Urothelium cell line (cell line): ENCODE results near the gene U2AF2.

Experiments
- DNase-seq: peaks from one replicate; pipeline ENCODE4 v3.0.0; 2011; ENCODE audit warnings: low spot score, mixed read lengths
- FAIRE-seq: peaks from 2 replicates; lab custom pipeline; 2011; peaks lifted over from hg19 to GRCh38; lab: Jason Lieb, UNC

Gene U2AF2

GRCh38 chr19:55654868-55655647 lies at the start of gene U2AF2:
Gene U2AF2, plus strand, starts transcription at chr19:55655035. Its CDS starts 70 bp downstream, at chr19:55655105.
- FAIRE-seq (peak; percentile 66), DNase-seq (peak; percentile 95)

- DNase-seq: peak; percentile 94
Measured at GRCh38 chr19:55605207-55605636, 49.6 kb upstream of the U2AF2 start.

GRCh38 chr19:55605637-55606470 lies 49.0 kb upstream of the U2AF2 start, which contains the start of gene ZNF865:
Gene ZNF865, plus strand, starts transcription at chr19:55605647. Its CDS starts 7,972 bp downstream, at chr19:55613619.
- peak; percentile 77 for DNase-seq
- FAIRE-seq: peak; percentile 81

More at GRCh38 chr19:55605207-55605636, 49.6 kb upstream of the U2AF2 start:
- FAIRE-seq: no peak

DNA sequence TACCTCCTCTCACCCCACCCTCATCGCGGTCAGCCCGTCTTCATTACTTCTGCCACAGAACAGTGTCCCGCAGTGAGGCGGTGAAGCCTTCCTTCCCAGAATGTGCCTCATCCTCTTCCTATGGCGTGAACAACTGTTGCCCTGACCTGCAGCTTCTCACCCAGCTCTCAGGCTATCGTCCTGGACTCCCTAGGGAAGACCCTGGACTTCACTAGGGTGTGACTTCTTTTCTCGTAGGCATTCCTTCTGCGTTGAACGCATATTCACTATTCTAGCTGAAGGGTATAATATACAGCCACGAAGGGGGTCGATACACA lies 48.4 kb upstream of the U2AF2 start:
- DNase-seq: no peak
- no peak for FAIRE-seq

GRCh38 chr19:55606817-55607216 lies 48.0 kb upstream of the U2AF2 start:
- FAIRE-seq (no peak), DNase-seq (no peak)

- no peak for FAIRE-seq
- DNase-seq: no peak
Measured at GRCh38 chr19:55609326-55609725, 45.5 kb upstream of the U2AF2 start.

DNA sequence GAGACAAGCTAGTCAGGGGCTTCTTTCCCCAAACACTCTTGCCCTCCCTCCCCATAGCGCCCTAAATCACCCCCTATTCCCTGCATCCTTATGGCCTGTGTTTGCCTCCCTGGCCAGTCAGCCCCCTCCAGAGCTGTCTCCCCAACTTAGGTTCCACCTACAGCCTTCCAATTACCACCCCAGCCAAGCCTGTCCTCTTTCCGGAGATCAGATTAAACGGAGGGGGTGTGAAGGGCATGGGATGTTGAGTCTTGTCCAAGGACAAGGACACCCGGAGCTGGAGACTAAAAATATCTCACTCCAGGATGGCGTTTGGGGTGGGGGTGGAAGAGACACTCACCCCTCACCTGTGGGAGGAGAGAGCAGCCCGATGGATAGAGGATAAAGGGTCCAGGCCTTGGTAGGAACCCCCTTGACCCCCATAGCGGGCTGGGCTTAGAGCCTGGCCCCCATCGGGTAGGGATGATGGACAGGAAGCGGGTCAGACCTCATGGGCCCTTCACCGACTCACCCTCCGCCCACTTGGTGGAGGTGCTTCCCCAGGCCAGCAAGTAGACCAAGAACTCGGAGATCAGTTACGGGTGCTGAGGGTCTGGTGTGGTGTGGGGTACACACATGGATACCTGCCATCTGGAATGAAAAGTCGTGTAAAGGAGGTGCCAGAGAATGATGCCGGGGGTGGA lies 43.4 kb upstream of the U2AF2 start:
- no peak for DNase-seq
- FAIRE-seq: no peak

- DNase-seq (no peak), FAIRE-seq (no peak)
Measured at GRCh38 chr19:55611983-55612645, 42.7 kb upstream of the U2AF2 start.

DNA sequence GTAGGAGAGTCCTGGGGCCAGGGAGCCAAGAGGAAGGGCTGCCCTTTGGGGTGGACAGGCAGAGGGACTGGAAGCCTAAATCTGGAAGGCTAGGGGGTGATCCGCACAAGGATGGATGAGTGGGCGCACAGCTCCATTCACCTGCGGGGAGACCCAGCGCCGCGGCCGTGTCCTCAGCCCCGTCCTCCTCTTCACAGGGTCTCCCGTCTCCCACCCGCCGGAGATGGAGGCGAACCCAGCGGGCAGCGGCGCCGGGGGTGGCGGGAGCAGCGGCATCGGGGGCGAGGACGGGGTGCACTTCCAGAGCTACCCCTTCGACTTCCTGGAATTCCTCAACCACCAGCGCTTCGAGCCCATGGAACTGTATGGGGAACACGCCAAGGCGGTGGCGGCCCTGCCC lies 41.4 kb upstream of the U2AF2 start:
- FAIRE-seq (no peak), DNase-seq (no peak)

- FAIRE-seq: no peak
- DNase-seq: no peak
Measured at GRCh38 chr19:55613930-55614710, 40.7 kb upstream of the U2AF2 start.

DNA sequence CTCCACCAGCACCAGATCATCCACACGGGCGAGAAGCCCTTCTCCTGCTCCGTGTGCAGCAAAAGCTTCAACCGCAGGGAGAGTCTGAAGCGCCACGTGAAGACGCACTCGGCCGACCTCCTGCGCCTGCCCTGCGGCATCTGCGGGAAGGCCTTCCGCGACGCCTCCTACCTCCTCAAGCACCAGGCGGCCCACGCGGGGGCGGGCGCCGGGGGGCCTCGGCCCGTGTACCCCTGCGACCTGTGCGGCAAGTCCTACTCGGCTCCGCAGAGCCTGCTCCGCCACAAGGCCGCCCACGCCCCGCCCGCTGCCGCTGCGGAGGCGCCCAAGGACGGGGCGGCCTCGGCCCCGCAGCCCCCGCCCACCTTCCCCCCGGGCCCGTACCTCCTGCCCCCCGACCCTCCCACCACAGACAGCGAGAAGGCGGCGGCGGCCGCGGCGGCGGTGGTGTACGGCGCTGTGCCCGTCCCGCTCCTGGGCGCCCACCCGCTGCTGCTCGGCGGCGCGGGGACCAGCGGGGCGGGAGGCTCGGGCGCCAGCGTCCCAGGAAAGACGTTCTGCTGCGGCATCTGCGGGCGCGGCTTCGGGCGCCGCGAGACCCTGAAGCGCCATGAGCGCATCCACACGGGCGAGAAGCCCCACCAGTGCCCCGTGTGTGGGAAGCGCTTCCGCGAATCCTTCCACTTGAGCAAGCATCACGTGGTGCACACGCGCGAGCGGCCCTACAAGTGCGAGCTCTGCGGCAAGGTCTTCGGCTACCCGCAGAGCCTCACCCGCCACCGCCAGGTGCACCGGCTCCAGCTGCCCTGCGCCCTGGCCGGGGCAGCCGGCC lies 39.9 kb upstream of the U2AF2 start:
- DNase-seq (no peak), FAIRE-seq (no peak)

DNA sequence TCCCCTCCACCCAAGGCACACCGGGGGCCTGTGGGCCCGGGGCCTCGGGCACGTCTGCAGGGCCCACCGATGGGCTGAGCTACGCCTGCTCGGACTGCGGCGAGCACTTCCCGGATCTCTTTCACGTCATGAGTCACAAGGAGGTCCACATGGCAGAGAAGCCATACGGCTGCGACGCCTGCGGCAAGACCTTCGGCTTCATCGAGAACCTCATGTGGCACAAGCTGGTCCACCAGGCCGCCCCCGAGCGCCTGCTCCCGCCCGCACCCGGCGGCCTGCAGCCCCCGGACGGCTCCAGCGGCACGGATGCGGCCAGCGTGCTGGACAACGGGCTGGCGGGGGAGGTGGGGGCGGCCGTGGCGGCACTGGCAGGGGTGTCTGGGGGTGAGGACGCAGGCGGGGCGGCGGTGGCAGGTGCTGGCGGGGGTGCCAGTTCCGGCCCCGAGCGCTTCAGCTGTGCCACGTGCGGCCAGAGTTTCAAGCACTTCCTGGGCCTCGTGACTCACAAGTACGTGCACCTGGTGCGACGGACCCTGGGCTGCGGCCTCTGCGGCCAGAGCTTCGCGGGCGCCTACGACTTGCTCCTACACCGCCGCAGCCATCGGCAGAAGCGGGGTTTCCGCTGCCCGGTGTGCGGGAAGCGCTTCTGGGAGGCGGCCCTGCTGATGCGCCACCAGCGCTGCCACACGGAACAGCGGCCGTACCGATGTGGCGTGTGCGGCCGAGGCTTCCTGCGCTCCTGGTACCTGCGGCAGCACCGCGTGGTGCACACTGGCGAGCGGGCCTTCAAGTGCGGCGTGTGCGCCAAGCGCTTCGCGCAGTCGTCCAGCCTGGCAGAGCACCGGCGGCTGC lies 39.1 kb upstream of the U2AF2 start:
- DNase-seq: no peak
- no peak for FAIRE-seq

DNA sequence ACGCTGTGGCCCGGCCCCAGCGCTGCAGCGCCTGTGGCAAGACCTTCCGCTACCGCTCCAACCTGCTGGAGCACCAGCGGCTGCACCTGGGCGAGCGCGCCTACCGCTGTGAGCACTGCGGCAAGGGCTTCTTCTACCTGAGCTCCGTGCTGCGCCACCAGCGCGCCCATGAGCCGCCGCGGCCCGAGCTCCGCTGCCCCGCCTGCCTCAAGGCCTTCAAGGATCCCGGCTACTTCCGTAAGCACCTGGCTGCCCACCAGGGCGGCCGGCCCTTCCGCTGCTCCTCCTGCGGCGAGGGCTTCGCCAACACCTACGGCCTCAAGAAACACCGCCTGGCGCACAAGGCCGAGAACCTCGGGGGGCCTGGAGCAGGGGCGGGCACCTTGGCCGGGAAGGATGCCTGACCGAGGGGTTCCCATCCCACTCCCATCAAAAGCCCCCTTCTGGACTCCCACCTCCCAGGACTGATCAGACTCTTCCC lies 38.4 kb upstream of the U2AF2 start:
- FAIRE-seq (no peak), DNase-seq (no peak)

DNA sequence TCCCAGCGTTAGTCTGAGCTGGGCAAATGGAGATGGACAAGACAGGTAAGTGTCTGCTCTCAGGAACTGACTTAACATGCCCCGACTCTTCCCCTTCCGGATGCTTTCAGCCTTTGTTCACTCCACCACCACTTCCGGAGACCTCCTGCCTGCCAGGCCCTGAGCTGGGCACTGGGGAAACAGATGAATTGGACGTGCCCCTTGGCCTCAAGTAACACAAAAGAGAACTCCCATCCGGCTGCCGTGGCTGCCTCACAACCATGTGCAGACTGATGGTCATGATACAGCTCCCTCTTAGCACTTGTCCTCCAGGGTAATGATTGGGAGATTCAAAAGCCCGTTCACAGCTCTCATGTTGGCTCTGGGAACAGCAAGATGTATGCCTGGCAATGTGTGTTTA lies 37.4 kb upstream of the U2AF2 start:
- no peak for DNase-seq
- FAIRE-seq: no peak

GRCh38 chr19:55618426-55618825 lies 36.4 kb upstream of the U2AF2 start:
- DNase-seq: no peak
- FAIRE-seq: no peak

DNA sequence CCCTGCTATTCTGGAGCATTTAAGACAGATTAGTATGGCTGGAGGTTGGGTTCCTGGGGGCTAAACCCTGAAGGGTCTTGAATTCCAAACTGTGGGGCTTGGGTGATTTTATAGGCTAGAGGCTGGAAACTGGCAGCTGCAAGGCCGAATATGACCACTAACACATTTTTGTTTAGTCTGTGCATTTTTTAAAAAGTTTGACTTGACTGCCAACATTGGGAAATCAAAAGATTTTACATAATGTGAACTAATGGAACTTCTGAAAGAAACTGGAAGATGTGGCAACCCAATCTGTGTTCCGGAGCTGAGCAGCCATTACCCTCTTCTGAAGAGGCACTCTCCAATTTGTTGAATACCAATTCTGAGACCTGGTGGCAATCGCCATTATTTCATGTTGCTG lies 35.5 kb upstream of the U2AF2 start:
- DNase-seq (no peak), FAIRE-seq (no peak)

- no peak for DNase-seq
- no peak for FAIRE-seq
Measured at GRCh38 chr19:55620410-55621204, 34.2 kb upstream of the U2AF2 start.
